ENCODE data around the gene NANP. TPM values are rescaled to one million over a fixed set of nuclear protein-coding genes. Genes with fewer than 3 reads are reported as not detected.
A peak's percentile ranks its signal among the peaks of the same experiment; 100 is the strongest.

Gene NANP
- total RNA-seq, 2 donors from 2014 or later: 2.7 to 3.7 TPM

GRCh38 chr20:25579081-25579770 is 44.6 kb downstream of the NANP start:
- DNase-seq (no peak), ATAC-seq (no peak)
- intact Hi-C loops (cut with DNase I, micrococcal nuclease): no loop called here

GRCh38 chr20:25576783-25577530 is 46.9 kb downstream of the NANP start:
- ATAC-seq (no peak), DNase-seq (no peak)
- intact Hi-C loops (cut with DNase I, micrococcal nuclease): no loop called here

- ATAC-seq (peak; percentile 45), DNase-seq (no peak)
- intact Hi-C loops (cut with DNase I, micrococcal nuclease): no loop called here
Observed at GRCh38 chr20:25574411-25574810, 49.4 kb downstream of the NANP start.

- no peak for DNase-seq
- ATAC-seq: peak; percentile 53
- intact Hi-C loops (cut with DNase I, micrococcal nuclease): no loop called here
Observed at GRCh38 chr20:25573288-25574251, 50.2 kb downstream of the NANP start.

GRCh38 chr20:25571817-25572216 is 52.0 kb downstream of the NANP start:
- ATAC-seq: peak; percentile 66
- intact Hi-C loops (cut with DNase I, micrococcal nuclease): no loop called here
- no peak for DNase-seq

- DNase-seq: no peak
- ATAC-seq: peak; percentile 74
- intact Hi-C loops (cut with DNase I, micrococcal nuclease): no loop called here
Observed at GRCh38 chr20:25571240-25571639, 52.6 kb downstream of the NANP start.

- no peak for DNase-seq
- intact Hi-C loops (cut with DNase I, micrococcal nuclease): no loop called here
- ATAC-seq: no peak
Observed at GRCh38 chr20:25570148-25570530, 53.7 kb downstream of the NANP start.

GRCh38 chr20:25567286-25567685 is 56.5 kb downstream of the NANP start:
- intact Hi-C loops (cut with DNase I, micrococcal nuclease): no loop called here
- ATAC-seq (no peak), DNase-seq (no peak)

GRCh38 chr20:25566821-25567220 is 57.0 kb downstream of the NANP start:
- intact Hi-C loops (cut with DNase I, micrococcal nuclease): no loop called here
- DNase-seq (no peak), ATAC-seq (no peak)

- no peak for ATAC-seq
Observed at GRCh38 chr20:25565578-25566157, 58.1 kb downstream of the NANP start.

GRCh38 chr20:25563876-25564275 is 59.9 kb downstream of the NANP start:
- ATAC-seq (no peak), DNase-seq (no peak)
- intact Hi-C loops (cut with DNase I, micrococcal nuclease): no loop called here

More at GRCh38 chr20:25565578-25566157, 58.1 kb downstream of the NANP start:
- no peak for DNase-seq
- intact Hi-C loops (cut with DNase I, micrococcal nuclease): no loop called here

GRCh38 chr20:25563362-25563761 is 60.5 kb downstream of the NANP start:
- ATAC-seq (no peak), DNase-seq (no peak)
- intact Hi-C loops (cut with DNase I, micrococcal nuclease): no loop called here

Other genes starting within 250 kb of the NANP start
- gene ABHD12, start 233.2 kb downstream of the NANP start, total RNA-seq: 10 to 100 TPM; 42.4 to 76.1 TPM
- gene GINS1, start 216.3 kb downstream of the NANP start, total RNA-seq: 1 to 10 TPM; 2.7 to 5.0 TPM
- gene NINL, start 38.5 kb downstream of the NANP start, total RNA-seq: 1 to 10 TPM; 5.0 to 5.2 TPM
- gene ZNF337, start 72.8 kb upstream of the NANP start, total RNA-seq: 1 to 10 TPM; 8.0 to 8.3 TPM

All from left colon (tissue), 2 donors.